Endothelial cell (in vitro differentiated cells): ENCODE data around the gene AQP7. TPM values are rescaled to one million over a fixed set of nuclear protein-coding genes. Genes with fewer than 3 reads are reported as not detected.

Experiments used
- DNase-seq: peaks from one replicate; pipeline ENCODE4 v3.0.0; 2021; ENCODE audit warnings: low spot score
- H3K27ac Mint-ChIP-seq: one replicate; pipeline ENCODE4 v1.8.0; 2021; ENCODE audit warnings: mixed read lengths, inconsistent platforms; ENCODE audit not compliant: unreplicated experiment
- H3K27me3 Mint-ChIP-seq: one replicate; pipeline ENCODE4 v1.8.0; 2021; ENCODE audit warnings: mild to moderate bottlenecking, moderate library complexity, mixed read lengths, inconsistent platforms; ENCODE audit not compliant: unreplicated experiment
- H3K36me3 Mint-ChIP-seq: one replicate; pipeline ENCODE4 v1.8.0; 2021; ENCODE audit warnings: mild to moderate bottlenecking, low read depth, mixed read lengths, inconsistent platforms; ENCODE audit not compliant: unreplicated experiment
- H3K4me1 Mint-ChIP-seq: one replicate; pipeline ENCODE4 v1.8.0; 2021; ENCODE audit warnings: mild to moderate bottlenecking, mixed read lengths, inconsistent platforms; ENCODE audit not compliant: unreplicated experiment
- H3K4me3 Mint-ChIP-seq: one replicate; pipeline ENCODE4 v1.8.0; 2021; ENCODE audit warnings: mild to moderate bottlenecking, mixed read lengths, inconsistent platforms; ENCODE audit not compliant: unreplicated experiment
- H3K9me3 Mint-ChIP-seq: one replicate; pipeline ENCODE4 v1.8.0; 2021; ENCODE audit warnings: mixed read lengths, inconsistent platforms; ENCODE audit not compliant: unreplicated experiment
- total RNA-seq: library from RNA; stranded (reverse); fragmentation: NEBNext Ultra II Directional; extraction: Animal tissue kit (Norgen Biotek cat#: 25700); gene quantifications from one replicate; pipeline ENCODE4 v1.2.1, GENCODE V29; 2021; ENCODE audit not compliant: unreplicated experiment
- TF ChIP-seq, protein P1 (sequence below): fragments of 200-600 bp; sonication (generic); IDR thresholded peaks from one replicate; pipeline ENCODE4 v1.5.0; 2021; ENCODE audit warnings: antibody characterized with exemption; ENCODE audit not compliant: unreplicated experiment

Gene AQP7
- total RNA-seq, 1 donor from 2014 or later = 0.64 TPM

DNA sequence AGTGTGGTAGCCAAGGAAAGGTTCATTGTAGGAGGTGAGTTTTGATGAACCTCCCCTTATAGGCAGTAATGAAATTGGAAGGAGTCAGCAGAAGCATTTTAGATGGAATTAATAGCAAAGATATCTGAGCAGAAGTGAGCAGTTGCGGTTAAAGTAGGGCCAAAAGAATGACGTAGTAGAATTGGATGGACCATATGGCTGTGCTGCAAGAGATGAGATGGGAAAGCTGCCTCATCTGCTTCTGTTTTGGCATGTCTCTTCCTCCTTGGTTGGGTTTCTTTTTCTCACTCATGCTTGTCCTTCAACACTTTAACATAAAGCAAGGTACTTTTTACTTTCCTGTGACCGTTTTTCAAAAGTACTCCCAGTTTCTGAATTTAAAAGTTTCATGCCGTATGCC, 55.8 kb downstream of the AQP7 start:
- H3K36me3 Mint-ChIP-seq = peaks cover 43% of the 10 kb centered on the region
- no peaks in the 10 kb centered on the region for H3K4me1 Mint-ChIP-seq
- H3K4me3 Mint-ChIP-seq = peak overlapping the region; percentile 48
- TF ChIP-seq, protein P1, sequence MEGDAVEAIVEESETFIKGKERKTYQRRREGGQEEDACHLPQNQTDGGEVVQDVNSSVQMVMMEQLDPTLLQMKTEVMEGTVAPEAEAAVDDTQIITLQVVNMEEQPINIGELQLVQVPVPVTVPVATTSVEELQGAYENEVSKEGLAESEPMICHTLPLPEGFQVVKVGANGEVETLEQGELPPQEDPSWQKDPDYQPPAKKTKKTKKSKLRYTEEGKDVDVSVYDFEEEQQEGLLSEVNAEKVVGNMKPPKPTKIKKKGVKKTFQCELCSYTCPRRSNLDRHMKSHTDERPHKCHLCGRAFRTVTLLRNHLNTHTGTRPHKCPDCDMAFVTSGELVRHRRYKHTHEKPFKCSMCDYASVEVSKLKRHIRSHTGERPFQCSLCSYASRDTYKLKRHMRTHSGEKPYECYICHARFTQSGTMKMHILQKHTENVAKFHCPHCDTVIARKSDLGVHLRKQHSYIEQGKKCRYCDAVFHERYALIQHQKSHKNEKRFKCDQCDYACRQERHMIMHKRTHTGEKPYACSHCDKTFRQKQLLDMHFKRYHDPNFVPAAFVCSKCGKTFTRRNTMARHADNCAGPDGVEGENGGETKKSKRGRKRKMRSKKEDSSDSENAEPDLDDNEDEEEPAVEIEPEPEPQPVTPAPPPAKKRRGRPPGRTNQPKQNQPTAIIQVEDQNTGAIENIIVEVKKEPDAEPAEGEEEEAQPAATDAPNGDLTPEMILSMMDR = no peak
- no peaks in the 10 kb centered on the region for H3K27me3 Mint-ChIP-seq
- H3K9me3 Mint-ChIP-seq = no peaks in the 10 kb centered on the region
- no peak overlapping the region for H3K27ac Mint-ChIP-seq
- DNase-seq = no peak

DNA sequence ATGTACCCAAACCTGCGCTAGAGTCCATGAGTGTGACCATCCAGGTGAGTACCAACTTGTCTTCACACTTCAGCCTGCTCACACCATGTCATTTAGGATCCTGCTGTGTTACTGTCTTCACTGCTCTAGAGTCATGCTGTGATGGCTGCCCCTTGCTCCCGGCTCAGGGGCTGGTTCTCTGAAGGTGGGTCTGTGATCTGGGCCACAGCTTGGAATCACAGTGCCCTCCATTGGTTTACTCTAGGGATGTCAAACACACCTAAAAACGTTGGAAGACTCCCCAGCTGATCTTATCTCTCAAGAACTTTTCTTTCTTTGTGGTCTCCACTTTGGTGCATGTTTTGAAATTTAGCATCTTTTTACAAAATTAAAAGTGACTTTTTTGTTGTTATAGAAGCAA, 58.2 kb downstream of the AQP7 start:
- Mint-ChIP-seq H3K4me3 (no peak overlapping the region), H3K4me1 (no peaks in the 10 kb centered on the region), H3K27ac (no peak overlapping the region), H3K9me3 (peaks cover 17% of the 10 kb centered on the region), H3K27me3 (peaks cover 4% of the 10 kb centered on the region), H3K36me3 (peaks cover 60% of the 10 kb centered on the region)
- TF ChIP-seq, protein P1 = no peak
- no peak for DNase-seq

DNA sequence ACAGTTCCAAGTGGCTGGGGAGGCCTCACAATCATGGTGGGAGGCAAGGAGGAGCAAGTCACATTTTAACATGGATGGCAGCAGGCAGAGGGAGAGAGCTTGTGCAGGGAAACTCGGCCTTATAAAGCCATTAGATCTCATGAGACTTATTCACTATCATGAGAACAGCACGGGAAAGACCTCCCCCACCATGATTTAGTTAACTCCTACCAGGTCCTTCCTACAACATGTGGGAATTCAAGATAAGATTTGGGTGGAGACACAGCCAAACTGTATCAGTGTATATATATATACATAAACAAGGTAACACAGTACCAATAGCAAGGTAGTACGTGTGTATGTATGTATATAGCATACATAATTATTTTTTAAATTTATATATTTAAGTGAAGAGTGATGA, 61.2 kb downstream of the AQP7 start:
- H3K4me3 Mint-ChIP-seq = peak overlapping the region; percentile 86
- peaks cover 49% of the 10 kb centered on the region for H3K36me3 Mint-ChIP-seq
- peaks cover 4% of the 10 kb centered on the region for H3K27me3 Mint-ChIP-seq
- H3K27ac Mint-ChIP-seq = no peak overlapping the region
- peaks cover 19% of the 10 kb centered on the region for H3K9me3 Mint-ChIP-seq
- TF ChIP-seq, protein P1 = no peak
- H3K4me1 Mint-ChIP-seq = no peaks in the 10 kb centered on the region
- DNase-seq = no peak

DNA sequence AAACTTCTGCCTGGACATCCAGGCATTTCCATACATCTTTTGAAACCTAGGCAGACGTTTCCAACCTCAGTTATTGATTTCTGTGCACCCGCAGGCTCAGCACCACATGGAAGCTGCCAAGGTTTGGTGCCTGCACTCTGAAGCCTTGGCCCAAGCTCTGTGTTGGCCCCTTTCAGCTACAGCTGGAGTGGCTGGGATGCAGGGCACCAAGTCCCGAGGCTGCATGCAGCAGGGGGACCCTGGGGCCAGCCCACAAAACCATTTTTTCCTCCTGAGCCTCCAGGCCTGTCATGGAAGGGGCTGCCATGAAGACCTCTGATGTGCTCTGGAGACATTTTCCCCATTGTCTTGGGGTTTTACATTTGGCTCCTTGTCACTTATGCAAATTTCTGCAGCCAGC, 62.2 kb downstream of the AQP7 start:
- Mint-ChIP-seq H3K4me3 (peak overlapping the region; percentile 86), H3K27me3 (peaks cover 4% of the 10 kb centered on the region), H3K36me3 (peaks cover 48% of the 10 kb centered on the region), H3K4me1 (no peaks in the 10 kb centered on the region), H3K9me3 (peaks cover 19% of the 10 kb centered on the region), H3K27ac (no peak overlapping the region)
- TF ChIP-seq, protein P1 = no peak
- no peak for DNase-seq

Other genes starting within 250 kb of the AQP7 start
- gene B4GALT1, start 235.2 kb downstream of the AQP7 start, total RNA-seq = 86.7 TPM
- not detected for gene SPINK4, start 162.4 kb downstream of the AQP7 start, total RNA-seq
- gene BAG1, start 137.9 kb downstream of the AQP7 start, total RNA-seq = 61.5 TPM
- 88.7 TPM for gene CHMP5, start 137.5 kb downstream of the AQP7 start, total RNA-seq
- gene NFX1, start 112.1 kb downstream of the AQP7 start, total RNA-seq = 33.5 TPM
- 6.0 TPM for gene AQP3, start 45.0 kb upstream of the AQP7 start, total RNA-seq
- gene NOL6, start 71.4 kb upstream of the AQP7 start, total RNA-seq = 22.6 TPM
- 0.41 TPM for gene ANKRD18B, start 121.7 kb upstream of the AQP7 start, total RNA-seq